Spleen (tissue), 11 donors: Measurements from ENCODE around the gene CAMTA1. TPM values are rescaled to one million over a fixed set of nuclear protein-coding genes. Genes with fewer than 3 reads are reported as not detected.

Experiments used
- DNase-seq: peaks from one replicate; pipeline ENCODE4 v3.0.0-alpha.2; 2020
- H3K27ac ChIP-seq, 8 donors: fragments of 200-600 bp; sonication (generic) in 7 of 8; 1 replicate in 4 of 8; 2 replicates in 4 of 8; pipeline versions ENCODE4 v1.5.0 to v1.8.0; 2016 to 2021; ENCODE audit warnings: inconsistent platforms in 4 of 8, mild to moderate bottlenecking in 4 of 8, moderate library complexity in 1 of 8
- H3K27me3 ChIP-seq, 7 donors: fragments of 200-600 bp; sonication (generic) in 6 of 7; replicated peaks in 1 of 7; 1 replicate in 4 of 7; 2 replicates in 3 of 7; pipeline versions ENCODE4 v1.5.0 to v1.8.0; 2016 to 2021; ENCODE audit warnings: inconsistent platforms in 3 of 7, mild to moderate bottlenecking in 1 of 7
- H3K36me3 ChIP-seq, 6 donors: fragments of 200-600 bp; sonication (generic) in 5 of 6; 1 replicate in 4 of 6; 2 replicates in 2 of 6; pipeline versions ENCODE4 v1.5.0 to v1.8.0; 2016 to 2021; ENCODE audit warnings: inconsistent platforms in 2 of 6
- H3K4me1 ChIP-seq, 6 donors: fragments of 200-600 bp; sonication (generic) in 5 of 6; 1 replicate in 3 of 6; 2 replicates in 3 of 6; pipeline versions ENCODE4 v1.5.0 to v1.8.0; 2016 to 2021; ENCODE audit warnings: inconsistent platforms in 3 of 6
- H3K4me3 ChIP-seq, 8 donors: fragments of 200-600 bp; sonication (generic) in 7 of 8; 1 replicate in 4 of 8; 2 replicates in 4 of 8; pipeline versions ENCODE4 v1.5.0 to v1.8.0; 2016 to 2021; ENCODE audit warnings: inconsistent platforms in 4 of 8, mild to moderate bottlenecking in 4 of 8, moderate library complexity in 2 of 8
- H3K9me3 ChIP-seq, 8 donors: fragments of 200-600 bp; sonication (generic) in 7 of 8; 1 replicate in 4 of 8; 2 replicates in 4 of 8; pipeline versions ENCODE4 v1.5.0 to v1.8.0; 2016 to 2021; ENCODE audit warnings: inconsistent platforms in 4 of 8
- CTCF ChIP-seq, 11 experiments: fragments of 200-600 bp in 7 of 11; fragments of 450-650 bp in 4 of 11; sonication (generic) in 4 of 11; IDR thresholded peaks in 8 of 11; conservative IDR thresholded peaks in 3 of 11; 1 replicate in 7 of 11; 2 replicates in 4 of 11; pipeline versions ENCODE4 v1.4.0 to v1.8.0; 2016 to 2021; ENCODE audit warnings: antibody characterized with exemption in 11 of 11, inconsistent platforms in 4 of 11, mild to moderate bottlenecking in 1 of 11
- POLR2A ChIP-seq, 3 donors: fragments of 450-650 bp; IDR thresholded peaks; one replicate each; pipeline ENCODE4 v1.5.1; 2017; ENCODE audit warnings: antibody characterized with exemption in 3 of 3, mild to moderate bottlenecking in 1 of 3
- POLR2AphosphoS5 ChIP-seq, 3 donors: sonication (generic); formaldehyde crosslinking; IDR thresholded peaks; one replicate each; pipeline ENCODE4 v1.5.1; 2017; ENCODE audit warnings: antibody characterized with exemption in 3 of 3
- WGBS, 5 donors: extraction: QIAGEN DNeasy Blood & Tissue Kit in 3 of 5; methylation state at CpG; one replicate each; pipeline versions ENCODE4 v1.1.5 to v1.1.7; 2013 to 2018; 5-methylcytosine and 5-hydroxymethylcytosine counted together
- intact Hi-C: fragments of 100-400 bp; cut with DNase I; formaldehyde crosslinking; loops from one replicate; pipeline ENCODE4 v1.15.0; 2023; ENCODE audit warnings: low total_unique reads
- polyA plus RNA-seq, 3 donors: library from polyadenylated mRNA; stranded (reverse); fragments of 200-250 nt; gene quantifications; one replicate each; pipeline ENCODE4 v1.2.1, GENCODE V29; 2013
- total RNA-seq, 7 donors: library from RNA; depleted of rRNA in 3 of 7; stranded (reverse); fragments of >200 nt in 3 of 7; fragmentation: NEBNext Ultra II Directional in 4 of 7; extraction: Animal tissue kit (Norgen Biotek cat#: 25700) in 4 of 7; gene quantifications; one replicate each; pipeline versions ENCODE4 v1.1.0 to v1.2.1, GENCODE V29; 2016 to 2021
- donor health status: healthy with polysubstance abuse.
- donor health status: DM: no; HTN: no; CAD: no; lungs with moderate emphysema.
- donor health status: DM: no; HTN: no; CAD: no.
- donor health status: Bipolar disorder and iron deficiency.
- donor health status: healthy.
- donor health status: DM: no; HTN: no; CAD: no.
- donor health status: DM: yes; HTN: yes; CAD: no.

Gene CAMTA1
- total and polyA plus RNA-seq, 10 donors = 53.0 to 106 (median 77.3) TPM

DNA sequence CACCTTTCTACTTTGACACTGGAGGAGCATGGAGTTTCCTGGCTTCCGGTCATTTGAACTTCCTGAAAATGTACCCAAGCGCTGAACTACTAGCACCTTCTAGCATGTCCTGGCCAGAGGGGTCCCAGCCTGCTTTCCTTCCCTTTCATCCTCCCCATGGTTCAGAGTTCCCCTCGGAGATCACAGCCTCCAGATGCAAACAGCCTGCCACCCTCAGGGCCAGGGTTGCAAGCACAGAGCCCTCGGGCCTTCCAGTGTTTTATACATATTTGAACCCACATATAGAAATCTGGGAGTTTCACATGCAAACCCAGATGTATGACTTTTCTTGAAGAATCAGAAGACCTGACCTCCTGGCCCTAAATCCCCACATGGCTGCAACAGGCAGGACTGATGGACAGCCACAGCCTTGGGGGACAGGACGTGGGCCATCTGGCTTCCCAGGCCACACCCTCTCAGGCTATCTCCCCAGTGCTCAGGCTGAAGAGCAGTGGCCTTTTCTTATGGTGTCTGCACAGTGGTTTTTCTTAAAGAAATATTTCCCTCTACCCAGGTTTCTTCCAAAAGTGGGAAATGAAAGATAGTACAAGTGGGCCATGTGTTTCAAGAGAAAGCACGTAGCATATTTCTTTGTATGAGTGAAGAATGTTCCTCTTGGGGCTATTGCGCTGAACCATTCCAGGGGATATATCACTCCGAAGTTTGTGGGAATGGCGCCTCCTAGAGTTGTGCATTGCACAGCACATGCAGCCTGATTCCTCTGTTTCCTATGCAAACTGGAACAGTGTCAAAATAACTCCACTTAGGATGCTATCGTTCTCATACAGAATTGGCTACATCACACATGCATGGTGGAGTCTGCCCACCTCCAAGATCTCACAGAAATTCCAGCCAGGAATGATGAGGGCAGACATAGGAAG is 753.9 kb downstream of the CAMTA1 start:
- 62 to 70% (median 66%) methylated on average over 9 to 10 of the region's 10 CpGs for WGBS, 5 donors
- Histone ChIP-seq H3K27ac (no peak overlapping the region), H3K4me3 (no peak overlapping the region), H3K36me3 (no peaks in the 10 kb centered on the region), H3K4me1 (peaks cover 0 to 43% (median 15%) of the 10 kb centered on the region in 6 donors), H3K27me3 (peaks cover 0 to 30% (median 0%) of the 10 kb centered on the region in 7 donors), H3K9me3 (no peaks in the 10 kb centered on the region)
- peak; percentile 51 for DNase-seq
- TF ChIP-seq POLR2A (IDR thresholded peaks at IDR 0.05) (no peak), CTCF (IDR thresholded peaks at IDR 0.05 in 8 of 11, conservative IDR thresholded peaks at IDR 0.05 in 3 of 11) (no peak), POLR2AphosphoS5 (IDR thresholded peaks at IDR 0.05) (no peak)
- intact Hi-C loops = no loop called here

GRCh38 chr1:7539769-7540175 is 754.5 kb downstream of the CAMTA1 start:
- TF ChIP-seq POLR2A (IDR thresholded peaks at IDR 0.05) (no peak), CTCF (IDR thresholded peaks at IDR 0.05 in 8 of 11, conservative IDR thresholded peaks at IDR 0.05 in 3 of 11) (peak in 2 of 11 experiments; percentile 15 to 29), POLR2AphosphoS5 (IDR thresholded peaks at IDR 0.05) (no peak)
- H3K9me3 ChIP-seq = no peaks in the 10 kb centered on the region
- peaks cover 0 to 37% (median 12%) of the 10 kb centered on the region in 6 donors for H3K4me1 ChIP-seq
- no peak overlapping the region for H3K4me3 ChIP-seq
- H3K27me3 ChIP-seq = peaks cover 0 to 24% (median 0%) of the 10 kb centered on the region in 7 donors
- H3K36me3 ChIP-seq = no peaks in the 10 kb centered on the region
- peak; percentile 19 for DNase-seq
- 51 to 62% (median 59%) methylated on average over 5 to 7 of the region's 7 CpGs for WGBS, 5 donors
- intact Hi-C loops = no loop called here
- no peak overlapping the region for H3K27ac ChIP-seq

- Histone ChIP-seq H3K4me1 (peaks cover 0 to 34% (median 12%) of the 10 kb centered on the region in 6 donors), H3K36me3 (no peaks in the 10 kb centered on the region), H3K27me3 (peaks cover 0 to 14% (median 0%) of the 10 kb centered on the region in 7 donors), H3K27ac (no peak overlapping the region), H3K9me3 (no peaks in the 10 kb centered on the region), H3K4me3 (no peak overlapping the region)
- peak; percentile 59 for DNase-seq
- intact Hi-C loops = no loop called here
- TF ChIP-seq CTCF (IDR thresholded peaks at IDR 0.05 in 8 of 11, conservative IDR thresholded peaks at IDR 0.05 in 3 of 11) (no peak), POLR2A (IDR thresholded peaks at IDR 0.05) (no peak), POLR2AphosphoS5 (IDR thresholded peaks at IDR 0.05) (no peak)
- WGBS, 5 donors = 55 to 79% (median 72%) methylated on average over 7 of the region's 7 CpGs
These were observed 755.6 kb downstream of the CAMTA1 start for GRCh38 chr1:7540816-7541215.

DNA sequence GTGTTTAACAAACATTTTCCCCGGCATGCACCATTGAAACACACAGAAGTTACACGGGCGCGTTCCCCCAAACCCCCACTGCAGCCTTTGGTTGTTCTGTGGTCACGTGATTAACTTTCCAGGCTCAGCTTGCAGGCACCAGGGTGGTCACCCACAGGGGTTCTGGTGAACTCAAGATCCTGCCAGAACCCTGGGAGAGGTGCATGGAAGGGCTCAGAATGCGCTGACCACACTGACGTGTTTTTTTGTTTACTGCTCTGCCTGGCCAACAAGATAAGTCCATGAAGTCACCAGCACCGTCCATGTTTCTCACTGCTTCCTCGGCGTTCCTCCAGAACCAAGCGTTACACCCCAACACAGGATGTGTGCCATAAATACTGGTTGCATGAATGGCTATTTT is 756.4 kb downstream of the CAMTA1 start:
- H3K27ac ChIP-seq = no peak overlapping the region
- H3K27me3 ChIP-seq = peaks cover 0 to 9% (median 0%) of the 10 kb centered on the region in 7 donors
- 85 to 94% (median 86%) methylated on average over 11 of the region's 11 CpGs for WGBS, 5 donors
- TF ChIP-seq POLR2AphosphoS5 (IDR thresholded peaks at IDR 0.05) (no peak), POLR2A (IDR thresholded peaks at IDR 0.05) (no peak), CTCF (IDR thresholded peaks at IDR 0.05 in 8 of 11, conservative IDR thresholded peaks at IDR 0.05 in 3 of 11) (no peak)
- intact Hi-C loops = no loop called here
- H3K9me3 ChIP-seq = no peaks in the 10 kb centered on the region
- no peak overlapping the region for H3K4me3 ChIP-seq
- peaks cover 0 to 26% (median 10%) of the 10 kb centered on the region in 6 donors for H3K4me1 ChIP-seq
- H3K36me3 ChIP-seq = no peaks in the 10 kb centered on the region
- DNase-seq = peak; percentile 15
